Activated CD4-positive, alpha-beta memory T cell treated with anti-CD3 and anti-CD28 coated beads, Interleukin-2, amount 10 ng/mL, durations not matched to agents 7 days and 5 days (primary cell): ENCODE data around the gene PITPNC1. TPM values are rescaled to one million over a fixed set of nuclear protein-coding genes. Genes with fewer than 3 reads are reported as not detected.

Source experiments
- CTCF ChIA-PET: fragments of 350-600 bp; sonication (Branson Sonifier 250); formaldehyde crosslinking; loops from one replicate; lab custom pipeline; 2021; ENCODE audit warnings: antibody characterized with exemption, inconsistent platforms; lab: Charles Lee
- POLR2A ChIA-PET: fragments of 350-600 bp; sonication (Branson Sonifier 250); formaldehyde crosslinking; loops from one replicate; lab custom pipeline; 2021; ENCODE audit warnings: antibody characterized with exemption; lab: Charles Lee
- DNase-seq: peaks from one replicate; pipeline ENCODE4 v3.0.0-alpha.2; 2020
- H3K27ac Mint-ChIP-seq: one replicate; pipeline ENCODE4 v1.8.0; 2021; ENCODE audit warnings: mild to moderate bottlenecking, mixed read lengths
- H3K27me3 Mint-ChIP-seq: one replicate; pipeline ENCODE4 v1.8.0; 2021; ENCODE audit warnings: mixed read lengths
- H3K36me3 Mint-ChIP-seq: one replicate; pipeline ENCODE4 v1.8.0; 2021; ENCODE audit warnings: low read depth, mixed read lengths
- H3K4me1 Mint-ChIP-seq: one replicate; pipeline ENCODE4 v1.8.0; 2021; ENCODE audit warnings: mixed read lengths
- H3K4me3 Mint-ChIP-seq: one replicate; pipeline ENCODE4 v1.8.0; 2021; ENCODE audit warnings: mild to moderate bottlenecking, mixed read lengths
- H3K9me3 Mint-ChIP-seq: one replicate; pipeline ENCODE4 v1.8.0; 2021; ENCODE audit warnings: mixed read lengths
- total RNA-seq, 2 experiments: library from RNA; stranded (reverse); gene quantifications; one replicate each; pipeline ENCODE4 v1.2.3, GENCODE V29; 2021

Gene PITPNC1
- total RNA-seq, 2 experiments from 2014 or later = 29.1 to 31.1 TPM

GRCh38 chr17:67358612-67359011 is 18.5 kb upstream of the PITPNC1 start:
- Mint-ChIP-seq H3K27me3 (no peaks in the 10 kb centered on the region), H3K27ac (peak overlapping the region; percentile 69), H3K9me3 (no peaks in the 10 kb centered on the region), H3K4me1 (peaks cover 56% of the 10 kb centered on the region), H3K36me3 (peaks cover 63% of the 10 kb centered on the region), H3K4me3 (no peak overlapping the region)
- ChIA-PET POLR2A (interaction anchor here (1.1 to 1.6 kb wide), 2 partner anchors 24 to 290 kb away, joined by 3 read pairs; no protein-coding TSS in a partner anchor), CTCF (interaction anchor here (0.6 to 4.8 kb wide), 7 partner anchors 15 to 880 kb away, joined by 3 to 30 read pairs (median 4); partner anchors contain the start of gene PITPNC1)
- DNase-seq = no peak

- ChIA-PET POLR2A (interaction anchor here (0.6 to 2.1 kb wide), 5 partner anchors 16 to 348 kb away, joined by 3 to 18 read pairs (median 3); partner anchors contain the start of gene PITPNC1), CTCF (interaction anchor here (0.9 to 10.2 kb wide), 7 partner anchors 9 to 115 kb away, joined by 3 to 72 read pairs (median 7); partner anchors contain the start of gene PITPNC1)
- peak overlapping the region; percentile 15 for H3K4me3 Mint-ChIP-seq
- no peaks in the 10 kb centered on the region for H3K27me3 Mint-ChIP-seq
- H3K27ac Mint-ChIP-seq = peak overlapping the region; percentile 65
- peaks cover 60% of the 10 kb centered on the region for H3K36me3 Mint-ChIP-seq
- peak; percentile 67 for DNase-seq
- H3K9me3 Mint-ChIP-seq = no peaks in the 10 kb centered on the region
- peaks cover 68% of the 10 kb centered on the region for H3K4me1 Mint-ChIP-seq
Measured at GRCh38 chr17:67359960-67360791, 16.9 kb upstream of the PITPNC1 start.

GRCh38 chr17:67360880-67361279 is 16.2 kb upstream of the PITPNC1 start:
- H3K4me1 Mint-ChIP-seq = peaks cover 72% of the 10 kb centered on the region
- H3K27me3 Mint-ChIP-seq = no peaks in the 10 kb centered on the region
- no peaks in the 10 kb centered on the region for H3K9me3 Mint-ChIP-seq
- no peak overlapping the region for H3K4me3 Mint-ChIP-seq
- peaks cover 60% of the 10 kb centered on the region for H3K36me3 Mint-ChIP-seq
- CTCF ChIA-PET = interaction anchor here (1.8 to 10.2 kb wide), 2 partner anchors 16 to 114 kb away, joined by 6 to 72 read pairs; partner anchors contain the start of gene PITPNC1
- no peak for DNase-seq
- H3K27ac Mint-ChIP-seq = peak overlapping the region; percentile 65
- POLR2A ChIA-PET = interaction anchor here (2.1 kb wide), 1 partner anchor 16 kb away, joined by 18 read pairs; the partner anchor contains the start of gene PITPNC1

- H3K4me1 Mint-ChIP-seq = peaks cover 79% of the 10 kb centered on the region
- no peaks in the 10 kb centered on the region for H3K9me3 Mint-ChIP-seq
- H3K36me3 Mint-ChIP-seq = peaks cover 55% of the 10 kb centered on the region
- DNase-seq = no peak
- H3K27me3 Mint-ChIP-seq = no peaks in the 10 kb centered on the region
- POLR2A ChIA-PET = interaction anchor here (1.4 to 5.9 kb wide), 3 partner anchors 15 to 355 kb away, joined by 3 to 76 read pairs (median 4); partner anchors contain the start of gene PITPNC1
- H3K27ac Mint-ChIP-seq = peak overlapping the region; percentile 52
- CTCF ChIA-PET = interaction anchor here (1.8 to 10.2 kb wide), 2 partner anchors 15 to 113 kb away, joined by 6 to 72 read pairs; partner anchors contain the start of gene PITPNC1
- no peak overlapping the region for H3K4me3 Mint-ChIP-seq
Measured at GRCh38 chr17:67362173-67362572, 14.9 kb upstream of the PITPNC1 start.

- DNase-seq = no peak
- Mint-ChIP-seq H3K36me3 (peaks cover 41% of the 10 kb centered on the region), H3K4me3 (peak overlapping the region; percentile 99), H3K4me1 (peaks cover 63% of the 10 kb centered on the region), H3K27me3 (no peaks in the 10 kb centered on the region), H3K9me3 (no peaks in the 10 kb centered on the region), H3K27ac (peak overlapping the region; percentile 96)
- POLR2A ChIA-PET = interaction anchor here (0.6 to 5.9 kb wide), 19 partner anchors 8 to 894 kb away, joined by 3 to 76 read pairs (median 5); partner anchors contain the start of genes HELZ, NOL11 and PITPNC1
- CTCF ChIA-PET = interaction anchor here (0.6 to 10.2 kb wide), 7 partner anchors 8 to 353 kb away, joined by 3 to 72 read pairs (median 3); partner anchors contain the start of genes NOL11 and PITPNC1
Measured at GRCh38 chr17:67364847-67365737, 12.0 kb upstream of the PITPNC1 start.

GRCh38 chr17:67365738-67366192 is 11.3 kb upstream of the PITPNC1 start:
- ChIA-PET CTCF (interaction anchor here (0.6 to 10.2 kb wide), 5 partner anchors 9 to 352 kb away, joined by 3 to 72 read pairs (median 3); partner anchors contain the start of genes NOL11 and PITPNC1), POLR2A (interaction anchor here (0.6 to 5.9 kb wide), 18 partner anchors 9 to 893 kb away, joined by 3 to 76 read pairs (median 4); partner anchors contain the start of genes HELZ, NOL11 and PITPNC1)
- peaks cover 34% of the 10 kb centered on the region for H3K36me3 Mint-ChIP-seq
- H3K4me3 Mint-ChIP-seq = peak overlapping the region; percentile 99
- H3K9me3 Mint-ChIP-seq = no peaks in the 10 kb centered on the region
- peaks cover 56% of the 10 kb centered on the region for H3K4me1 Mint-ChIP-seq
- peak overlapping the region; percentile 96 for H3K27ac Mint-ChIP-seq
- peaks cover 2% of the 10 kb centered on the region for H3K27me3 Mint-ChIP-seq
- no peak for DNase-seq

GRCh38 chr17:67366193-67367157 is 10.6 kb upstream of the PITPNC1 start, which contains the start of gene PSMD12:
TSS of gene PSMD12 (minus strand) at chr17:67366577. CDS start at chr17:67366519, 58 bp downstream.
- Mint-ChIP-seq H3K4me3 (peak within 1 kb of the TSS; percentile 99), H3K36me3 (peaks cover 30% of the 10 kb centered on the region), H3K27ac (peak within 1 kb of the TSS; percentile 96), H3K9me3 (no peaks in the 10 kb centered on the region), H3K4me1 (peaks cover 49% of the 10 kb centered on the region), H3K27me3 (peaks cover 2% of the 10 kb centered on the region)
- DNase-seq = peak; percentile 94
- ChIA-PET CTCF (interaction anchor here (0.6 to 10.2 kb wide), 6 partner anchors 9 to 351 kb away, joined by 3 to 72 read pairs (median 4); partner anchors contain the start of genes NOL11 and PITPNC1), POLR2A (interaction anchor here (0.9 to 5.9 kb wide), 14 partner anchors 10 to 458 kb away, joined by 3 to 76 read pairs (median 4); partner anchors contain the start of genes HELZ, NOL11 and PITPNC1)

- Mint-ChIP-seq H3K4me3 (no peak overlapping the region), H3K36me3 (peaks cover 11% of the 10 kb centered on the region), H3K9me3 (no peaks in the 10 kb centered on the region), H3K4me1 (peaks cover 26% of the 10 kb centered on the region), H3K27ac (no peak overlapping the region), H3K27me3 (peaks cover 6% of the 10 kb centered on the region)
- no peak for DNase-seq
- POLR2A ChIA-PET = interaction anchor here (0.6 to 1.5 kb wide), 3 partner anchors 8 to 348 kb away, joined by 3 to 5 read pairs (median 3); no protein-coding TSS in a partner anchor
- CTCF ChIA-PET = interaction anchor here (2.5 to 10.2 kb wide), 2 partner anchors 7 to 10 kb away, joined by 7 to 72 read pairs; partner anchors contain the start of gene PITPNC1
Measured at GRCh38 chr17:67369676-67370075, 7.4 kb upstream of the PITPNC1 start.

- CTCF ChIA-PET = interaction anchor here (1.3 to 7.8 kb wide), 8 partner anchors 7 to 322 kb away, joined by 3 to 74 read pairs (median 22); partner anchors contain the start of gene PSMD12
- Mint-ChIP-seq H3K27me3 (peaks cover 8% of the 10 kb centered on the region), H3K4me1 (peaks cover 22% of the 10 kb centered on the region), H3K27ac (no peak overlapping the region), H3K36me3 (no peaks in the 10 kb centered on the region), H3K9me3 (no peaks in the 10 kb centered on the region), H3K4me3 (no peak overlapping the region)
- DNase-seq = no peak
- POLR2A ChIA-PET = no interaction called here
Measured at GRCh38 chr17:67372751-67373150, 4.3 kb upstream of the PITPNC1 start.

- peaks cover 8% of the 10 kb centered on the region for H3K27me3 Mint-ChIP-seq
- no peak overlapping the region for H3K27ac Mint-ChIP-seq
- CTCF ChIA-PET = interaction anchor here (0.6 to 7.8 kb wide), 26 partner anchors 9 to 675 kb away, joined by 3 to 74 read pairs (median 4); partner anchors contain the start of gene PSMD12
- H3K4me1 Mint-ChIP-seq = peaks cover 29% of the 10 kb centered on the region
- H3K36me3 Mint-ChIP-seq = peaks cover 6% of the 10 kb centered on the region
- H3K4me3 Mint-ChIP-seq = peak overlapping the region; percentile 26
- POLR2A ChIA-PET = interaction anchor here (1.3 to 6.4 kb wide), 4 partner anchors 10 to 313 kb away, joined by 3 to 86 read pairs (median 47); partner anchors contain the start of gene PSMD12
- DNase-seq = peak; percentile 88
- no peaks in the 10 kb centered on the region for H3K9me3 Mint-ChIP-seq
Measured at GRCh38 chr17:67374329-67375053, 2.6 kb upstream of the PITPNC1 start.
